ENCODE measurements around the gene DNAJB6. TPM values are rescaled to one million over a fixed set of nuclear protein-coding genes. Genes with fewer than 3 reads are reported as not detected.

The DNAJB6 gene
- total and polyA plus RNA-seq, 2 donors (not counting 3 experiments of a cell fraction or from before 2014, with no cell fraction given) = 69.6 to 135 TPM

DNA sequence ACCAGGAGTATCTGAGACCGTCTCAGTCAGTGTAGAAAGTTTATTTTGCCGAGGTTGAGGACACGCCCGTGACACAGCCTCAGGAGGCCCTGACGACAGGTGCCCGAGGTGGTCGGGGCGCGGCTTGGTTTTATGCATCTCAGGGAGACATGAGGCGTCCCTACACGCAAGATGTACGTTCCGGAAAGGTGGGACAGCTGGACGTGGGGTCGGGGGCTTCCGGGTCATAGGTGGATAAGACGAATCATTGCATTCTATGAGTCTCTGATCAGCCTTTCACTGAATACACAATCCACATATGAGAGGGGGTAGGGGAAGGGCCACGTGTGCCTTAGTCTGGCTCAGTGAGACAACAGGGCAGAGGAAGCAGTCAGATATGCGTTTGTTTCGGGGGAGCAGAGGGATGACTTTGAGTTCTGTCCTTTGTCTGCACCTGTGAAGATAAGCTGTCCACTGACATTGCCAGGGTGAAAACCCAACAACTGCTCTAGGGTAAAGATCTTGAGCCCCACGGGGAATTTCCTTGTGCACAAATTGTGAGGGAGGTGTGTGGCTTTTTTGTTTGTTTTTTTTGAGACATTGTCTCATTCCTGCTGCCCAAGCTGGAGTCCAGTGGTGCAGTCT lies 66.2 kb downstream of the DNAJB6 start:
- H4K20me1 ChIP-seq (replicated peaks; ENCODE audit: control insufficient read depth, extremely low read depth, insufficient read depth, low read length) = no peaks in the 10 kb centered on the region
- no peaks in the 10 kb centered on the region for H3K4me1 ChIP-seq (ENCODE audit: control insufficient read depth, extremely low read depth, insufficient read depth, low read length)
- no TSS peak for BruUV-seq (replicated peaks)

GRCh38 chr7:157403646-157404401 lies 67.0 kb downstream of the DNAJB6 start:
- Histone ChIP-seq H2AFZ (ENCODE audit: low read depth, low read length) (no peak overlapping the region), H4K20me1 (replicated peaks; ENCODE audit: control insufficient read depth, extremely low read depth, insufficient read depth, low read length) (no peaks in the 10 kb centered on the region), H3K79me2 (ENCODE audit: control insufficient read depth, insufficient read depth, low read length) (no peaks in the 10 kb centered on the region), H3K9ac (replicated peaks; ENCODE audit: extremely low read depth, insufficient read depth, low read length) (no peak overlapping the region), H3K4me3 (replicated peaks in 1 of 3; ENCODE audit: insufficient read depth in 1 of 3, low read depth in 1 of 3, low read length in 3 of 3) (no peak overlapping the region), H3K9me3 (replicated peaks; ENCODE audit: control insufficient read depth, insufficient read depth, low read length) (no peaks in the 10 kb centered on the region), H3K9me1 (replicated peaks; ENCODE audit: control insufficient read depth, extremely low read depth, insufficient read depth, low read length) (no peaks in the 10 kb centered on the region), H3K27ac (ENCODE audit: insufficient read depth, low read depth, low read length) (no peak overlapping the region), H3K27me3 (ENCODE audit: control insufficient read depth in 2 of 2, insufficient read depth in 2 of 2, low read length in 2 of 2) (no peaks in the 10 kb centered on the region), H3K36me3 (ENCODE audit: control insufficient read depth in 2 of 2, extremely low read depth in 1 of 2, insufficient read depth in 2 of 2, low read length in 2 of 2) (peaks cover 0 to 24% of the 10 kb centered on the region in 2 experiments), H3K4me2 (ENCODE audit: insufficient read depth, low read length) (no peak overlapping the region), H3K4me1 (ENCODE audit: control insufficient read depth, extremely low read depth, insufficient read depth, low read length) (no peaks in the 10 kb centered on the region)
- POLR2A ChIA-PET = no interaction called here
- TF ChIP-seq JUN (IDR thresholded peaks at IDR 0.05; ENCODE audit: borderline replicate concordance, insufficient read depth, insufficient read length, low read depth) (no peak), EZH2 (IDR thresholded peaks at IDR 0.05; ENCODE audit: borderline replicate concordance, low read depth, low read length, severe bottlenecking) (no peak), POLR2AphosphoS5 (IDR thresholded peaks at IDR 0.05; ENCODE audit: insufficient read depth, low read depth, low read length) (no peak), GATA2 (IDR thresholded peaks at IDR 0.05; ENCODE audit: insufficient read depth, insufficient read length, low read depth, low read length) (no peak), MYC (IDR thresholded peaks at IDR 0.05; ENCODE audit: low read depth, low read length) (no peak)
- TF ChIP-seq, protein P1, sequence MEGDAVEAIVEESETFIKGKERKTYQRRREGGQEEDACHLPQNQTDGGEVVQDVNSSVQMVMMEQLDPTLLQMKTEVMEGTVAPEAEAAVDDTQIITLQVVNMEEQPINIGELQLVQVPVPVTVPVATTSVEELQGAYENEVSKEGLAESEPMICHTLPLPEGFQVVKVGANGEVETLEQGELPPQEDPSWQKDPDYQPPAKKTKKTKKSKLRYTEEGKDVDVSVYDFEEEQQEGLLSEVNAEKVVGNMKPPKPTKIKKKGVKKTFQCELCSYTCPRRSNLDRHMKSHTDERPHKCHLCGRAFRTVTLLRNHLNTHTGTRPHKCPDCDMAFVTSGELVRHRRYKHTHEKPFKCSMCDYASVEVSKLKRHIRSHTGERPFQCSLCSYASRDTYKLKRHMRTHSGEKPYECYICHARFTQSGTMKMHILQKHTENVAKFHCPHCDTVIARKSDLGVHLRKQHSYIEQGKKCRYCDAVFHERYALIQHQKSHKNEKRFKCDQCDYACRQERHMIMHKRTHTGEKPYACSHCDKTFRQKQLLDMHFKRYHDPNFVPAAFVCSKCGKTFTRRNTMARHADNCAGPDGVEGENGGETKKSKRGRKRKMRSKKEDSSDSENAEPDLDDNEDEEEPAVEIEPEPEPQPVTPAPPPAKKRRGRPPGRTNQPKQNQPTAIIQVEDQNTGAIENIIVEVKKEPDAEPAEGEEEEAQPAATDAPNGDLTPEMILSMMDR (IDR thresholded peaks at IDR 0.05; ENCODE audit: extremely low read depth in 1 of 2, insufficient read depth in 1 of 2, low read depth in 1 of 2, low read length in 2 of 2) = no peak
- no TSS peak for BruUV-seq (replicated peaks)
- dilution Hi-C loops (cut with MboI; ENCODE audit: extremely low pct_ligation_motif_present, low sequenced_read_pairs) = no loop called here
- DNase-seq (ENCODE audit: low read depth, low spot score) (no peak), FAIRE-seq (no peak)
- CTCF ChIA-PET = no interaction called here
- intact Hi-C loops (cut with micrococcal nuclease) = no loop called here

More for the DNA sequence above, 66.2 kb downstream of the DNAJB6 start:
- Histone ChIP-seq H3K36me3 (ENCODE audit: control insufficient read depth in 2 of 2, extremely low read depth in 1 of 2, insufficient read depth in 2 of 2, low read length in 2 of 2) (peaks cover 0 to 21% of the 10 kb centered on the region in 2 experiments), H3K4me3 (replicated peaks in 1 of 3; ENCODE audit: insufficient read depth in 1 of 3, low read depth in 1 of 3, low read length in 3 of 3) (no peak overlapping the region), H3K9me3 (replicated peaks; ENCODE audit: control insufficient read depth, insufficient read depth, low read length) (no peaks in the 10 kb centered on the region), H3K27ac (ENCODE audit: insufficient read depth, low read depth, low read length) (no peak overlapping the region), H3K27me3 (ENCODE audit: control insufficient read depth in 2 of 2, insufficient read depth in 2 of 2, low read length in 2 of 2) (no peaks in the 10 kb centered on the region), H3K9me1 (replicated peaks; ENCODE audit: control insufficient read depth, extremely low read depth, insufficient read depth, low read length) (no peaks in the 10 kb centered on the region), H3K9ac (replicated peaks; ENCODE audit: extremely low read depth, insufficient read depth, low read length) (no peak overlapping the region), H3K79me2 (ENCODE audit: control insufficient read depth, insufficient read depth, low read length) (no peaks in the 10 kb centered on the region), H3K4me2 (ENCODE audit: insufficient read depth, low read length) (no peak overlapping the region), H2AFZ (ENCODE audit: low read depth, low read length) (no peak overlapping the region)
- dilution Hi-C loops (cut with MboI; ENCODE audit: extremely low pct_ligation_motif_present, low sequenced_read_pairs) = no loop called here
- no peak for TF ChIP-seq MYC (IDR thresholded peaks at IDR 0.05; ENCODE audit: low read depth, low read length)
- intact Hi-C loops (cut with micrococcal nuclease) = no loop called here
- DNase-seq (ENCODE audit: low read depth, low spot score) (no peak), FAIRE-seq (no peak)
- POLR2A ChIA-PET = no interaction called here
- CTCF ChIA-PET = no interaction called here
